T-cell (primary cell): ENCODE results near the gene FAM98A. TPM values are rescaled to one million over a fixed set of nuclear protein-coding genes. Genes with fewer than 3 reads are reported as not detected.

Source experiments
- ATAC-seq, 4 experiments: fragments of 200-7000 bp in 3 of 4; fragments of 150-1000 bp in 1 of 4; cut with Tn5 transposase; replicated peaks in 1 of 4; 1 replicate in 3 of 4; 2 replicates in 1 of 4; pipeline ENCODE4 v1.10.0; 2021; ENCODE audit warnings: moderate library complexity in 3 of 4, mild to moderate bottlenecking in 2 of 4, moderate number of reproducible peaks in 1 of 4
- CTCF ChIA-PET, 2 donors: fragments of 300-600 bp; sonication (Branson Sonifier 250); formaldehyde crosslinking; loops; one replicate each; lab custom pipeline; 2022; ENCODE audit warnings: antibody characterized with exemption in 2 of 2; lab: Charles Lee
- POLR2A ChIA-PET, 2 donors: fragments of 300-600 bp; sonication (Branson Sonifier 250); formaldehyde crosslinking; loops; one replicate each; lab custom pipeline; 2022; ENCODE audit warnings: antibody characterized with exemption in 2 of 2; lab: Charles Lee
- DNase-seq, 35 experiments: peaks; one replicate each; pipeline versions ENCODE4 v3.0.0 to v3.0.0-alpha.2; 2013 to 2023
- H3K27ac ChIP-seq: one replicate; pipeline ENCODE4 v1.5.1; 2013; ENCODE audit warnings: low read length
- H3K27me3 ChIP-seq, 2 experiments: replicated peaks in 1 of 2; 1 replicate in 1 of 2; 2 replicates in 1 of 2; pipeline versions ENCODE4 v1.6.1 to v1.7.0; 2013; ENCODE audit warnings: low read length in 1 of 2, mixed read lengths in 1 of 2; ENCODE audit not compliant: control insufficient read depth in 2 of 2, insufficient read depth in 2 of 2; ENCODE audit errors: extremely low read depth in 1 of 2
- H3K36me3 ChIP-seq, 2 donors: 1 replicate in 1 of 2; 2 replicates in 1 of 2; pipeline versions ENCODE4 v1.6.1 to v1.7.0; 2013; ENCODE audit warnings: low read length in 1 of 2; ENCODE audit not compliant: control insufficient read depth in 2 of 2, insufficient read depth in 1 of 2; ENCODE audit errors: extremely low read depth in 1 of 2
- H3K4me1 ChIP-seq, 2 experiments: 1 replicate in 1 of 2; 2 replicates in 1 of 2; pipeline versions ENCODE4 v1.6.1 to v1.7.0; 2013; ENCODE audit warnings: low read length in 2 of 2, mixed read lengths in 1 of 2; ENCODE audit not compliant: insufficient read depth in 2 of 2, control insufficient read depth in 1 of 2; ENCODE audit errors: extremely low read depth in 1 of 2
- H3K4me3 ChIP-seq, 2 donors: 1 replicate in 1 of 2; 2 replicates in 1 of 2; pipeline versions ENCODE4 v1.5.1 to v1.7.0; 2013; ENCODE audit warnings: mild to moderate bottlenecking in 2 of 2, low read length in 1 of 2, moderate library complexity in 1 of 2; ENCODE audit not compliant: control insufficient read depth in 1 of 2; ENCODE audit errors: extremely low read depth in 1 of 2
- H3K9me3 ChIP-seq: 2 replicates; pipeline ENCODE4 v1.7.0; 2013
- H3K27ac Mint-ChIP-seq, 2 donors: one replicate each; pipeline ENCODE4 v1.8.0; 2020 to 2021; ENCODE audit warnings: mild to moderate bottlenecking in 2 of 2, mixed read lengths in 2 of 2
- H3K27me3 Mint-ChIP-seq, 2 donors: one replicate each; pipeline ENCODE4 v1.8.0; 2021 to 2022; ENCODE audit warnings: mixed read lengths in 2 of 2
- H3K36me3 Mint-ChIP-seq: one replicate; pipeline ENCODE4 v1.8.0; 2021; ENCODE audit warnings: mixed read lengths
- H3K4me1 Mint-ChIP-seq, 3 donors: one replicate each; pipeline ENCODE4 v1.8.0; 2020 to 2022; ENCODE audit warnings: mixed read lengths in 3 of 3, mild to moderate bottlenecking in 1 of 3
- H3K4me3 Mint-ChIP-seq, 3 donors: one replicate each; pipeline ENCODE4 v1.8.0; 2020 to 2022; ENCODE audit warnings: mild to moderate bottlenecking in 3 of 3, mixed read lengths in 3 of 3, moderate library complexity in 3 of 3
- H3K9me3 Mint-ChIP-seq, 3 donors: one replicate each; pipeline ENCODE4 v1.8.0; 2020 to 2022; ENCODE audit warnings: mixed read lengths in 3 of 3
- WGBS: methylation state at CpG from one replicate; pipeline ENCODE4 v1.1.5; 2013; ENCODE audit warnings: missing lambda C conversion rate; ENCODE audit not compliant: insufficient coverage; 5-methylcytosine and 5-hydroxymethylcytosine counted together
- total RNA-seq, 35 experiments: library from RNA in 6 of 35; stranded (reverse) in 6 of 35; fragments of 120-200 nt in 1 of 35; gene quantifications; one replicate each; pipeline versions ENCODE4 v1.2.1 to v1.2.4 and lab custom pipeline; 2013 to 2026

Gene FAM98A
- total RNA-seq, 5 donors from 2014 or later (not counting 1 experiment from before 2014, with no cell fraction given), result 16.1 to 36.2 (median 34.5) TPM

- H3K36me3 ChIP-seq, result no peaks in the 10 kb centered on the region
- Mint-ChIP-seq H3K27ac (no peak overlapping the region), H3K27me3 (peaks cover 0 to 3% of the 10 kb centered on the region in 2 donors), H3K9me3 (no peaks in the 10 kb centered on the region), H3K4me1 (no peaks in the 10 kb centered on the region), H3K4me3 (no peak overlapping the region), H3K36me3 (no peaks in the 10 kb centered on the region)
- POLR2A ChIA-PET, result no interaction called here
- no peak for ATAC-seq
- H3K4me3 ChIP-seq, result no peak overlapping the region
- H3K27me3 ChIP-seq, result peaks cover 0 to 2% of the 10 kb centered on the region in 2 experiments
- no peak overlapping the region for H3K27ac ChIP-seq
- CTCF ChIA-PET, result no interaction called here
- no peak for DNase-seq
- no peaks in the 10 kb centered on the region for H3K9me3 ChIP-seq
- no peaks in the 10 kb centered on the region for H3K4me1 ChIP-seq
- no CpG with 5 or more reads among the region's 2 CpGs for WGBS
These were observed 33.7 kb upstream of the FAM98A start for GRCh38 chr2:33632831-33633230.

GRCh38 chr2:33628031-33628827 lies 29.1 kb upstream of the FAM98A start:
- H3K27me3 ChIP-seq, result no peaks in the 10 kb centered on the region
- Mint-ChIP-seq H3K4me1 (no peaks in the 10 kb centered on the region), H3K4me3 (no peak overlapping the region), H3K9me3 (no peaks in the 10 kb centered on the region), H3K27me3 (peaks cover 0 to 3% of the 10 kb centered on the region in 2 donors), H3K36me3 (no peaks in the 10 kb centered on the region), H3K27ac (no peak overlapping the region)
- WGBS, result 70% methylated on average over 1 of the region's 6 CpGs
- H3K4me1 ChIP-seq, result no peaks in the 10 kb centered on the region
- no peak overlapping the region for H3K4me3 ChIP-seq
- ChIA-PET CTCF (no interaction called here), POLR2A (no interaction called here)
- H3K36me3 ChIP-seq, result no peaks in the 10 kb centered on the region
- no peak for ATAC-seq
- no peak overlapping the region for H3K27ac ChIP-seq
- H3K9me3 ChIP-seq, result no peaks in the 10 kb centered on the region
- no peak for DNase-seq

GRCh38 chr2:33619028-33619427 lies 19.9 kb upstream of the FAM98A start:
- Histone ChIP-seq H3K36me3 (no peaks in the 10 kb centered on the region), H3K9me3 (no peaks in the 10 kb centered on the region), H3K4me3 (no peak overlapping the region), H3K4me1 (no peaks in the 10 kb centered on the region), H3K27ac (no peak overlapping the region), H3K27me3 (no peaks in the 10 kb centered on the region)
- DNase-seq, result no peak
- no peak overlapping the region for H3K27ac Mint-ChIP-seq
- H3K27me3 Mint-ChIP-seq, result peaks cover 0 to 7% of the 10 kb centered on the region in 2 donors
- no peak for ATAC-seq
- CTCF ChIA-PET, result interaction anchor here in 1 of 2 donors (0.5 kb wide), 1 partner anchor 106 kb away, joined by 4 read pairs; no protein-coding TSS in a partner anchor
- no peak overlapping the region for H3K4me3 Mint-ChIP-seq
- peaks cover 13 to 21% (median 20%) of the 10 kb centered on the region in 3 donors for H3K9me3 Mint-ChIP-seq
- WGBS, result no CpG with 5 or more reads among the region's 1 CpG
- POLR2A ChIA-PET, result no interaction called here
- H3K36me3 Mint-ChIP-seq, result peaks cover 20% of the 10 kb centered on the region
- H3K4me1 Mint-ChIP-seq, result no peaks in the 10 kb centered on the region

DNA sequence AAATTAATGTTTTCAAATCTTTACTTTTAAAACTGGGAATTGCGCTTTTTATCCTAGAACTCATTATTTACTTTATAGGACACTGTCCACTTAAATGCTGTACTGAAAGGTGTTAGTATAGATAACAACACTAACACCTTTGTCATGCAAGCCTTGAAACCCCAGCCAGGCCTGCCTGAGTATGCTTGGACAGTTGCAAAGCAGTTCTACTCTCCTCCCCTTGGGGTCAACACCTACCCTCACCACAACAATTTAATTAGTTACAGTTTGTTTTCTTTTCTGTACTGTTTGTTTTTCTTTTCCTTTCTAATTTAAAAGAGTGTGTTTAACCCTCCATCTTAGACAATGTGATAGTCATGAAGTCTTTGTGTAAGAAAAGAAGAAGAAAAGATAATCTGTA lies 18.9 kb upstream of the FAM98A start:
- no CpG with 5 or more reads among the region's 1 CpG for WGBS
- no peaks in the 10 kb centered on the region for H3K4me1 Mint-ChIP-seq

DNA sequence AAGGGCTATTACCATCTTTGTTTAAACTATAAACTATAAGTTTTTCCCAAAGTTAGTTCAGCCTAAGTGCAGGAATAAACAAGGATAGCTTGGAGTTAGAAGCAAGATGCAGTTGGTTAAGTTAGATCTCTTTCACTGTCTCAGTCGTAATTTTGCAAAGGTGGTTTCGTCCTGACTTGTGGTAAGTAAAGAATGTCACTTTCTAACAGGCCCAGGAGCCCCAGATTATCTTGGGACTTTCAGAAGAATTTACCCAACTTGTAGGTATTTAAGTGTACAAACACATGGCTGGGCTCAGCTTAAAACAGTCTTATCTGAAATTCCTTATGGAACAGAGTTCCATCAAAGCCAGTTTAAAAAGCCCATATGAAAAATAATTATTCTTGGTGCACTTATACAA lies 18.3 kb upstream of the FAM98A start:
- ATAC-seq (no peak), DNase-seq (no peak)
- no peaks in the 10 kb centered on the region for H3K4me1 Mint-ChIP-seq
- H3K36me3 Mint-ChIP-seq, result peaks cover 21% of the 10 kb centered on the region
- Histone ChIP-seq H3K27ac (no peak overlapping the region), H3K4me3 (no peak overlapping the region), H3K4me1 (no peaks in the 10 kb centered on the region), H3K27me3 (no peaks in the 10 kb centered on the region), H3K36me3 (no peaks in the 10 kb centered on the region), H3K9me3 (no peaks in the 10 kb centered on the region)
- H3K27ac Mint-ChIP-seq, result no peak overlapping the region
- ChIA-PET POLR2A (interaction anchor here in 1 of 2 donors (0.5 kb wide), 1 partner anchor 1789 kb away, joined by 5 read pairs; no protein-coding TSS in a partner anchor), CTCF (no interaction called here)
- WGBS, result 100% methylated on average over 1 of the region's 2 CpGs
- no peak overlapping the region for H3K4me3 Mint-ChIP-seq
- H3K9me3 Mint-ChIP-seq, result peaks cover 13 to 21% (median 20%) of the 10 kb centered on the region in 3 donors
- H3K27me3 Mint-ChIP-seq, result peaks cover 0 to 7% of the 10 kb centered on the region in 2 donors

More for the DNA sequence above, 18.9 kb upstream of the FAM98A start:
- Mint-ChIP-seq H3K4me3 (no peak overlapping the region), H3K36me3 (peaks cover 20% of the 10 kb centered on the region), H3K9me3 (peaks cover 13 to 21% (median 20%) of the 10 kb centered on the region in 3 donors), H3K27me3 (peaks cover 0 to 7% of the 10 kb centered on the region in 2 donors), H3K27ac (no peak overlapping the region)
- Histone ChIP-seq H3K4me1 (no peaks in the 10 kb centered on the region), H3K9me3 (no peaks in the 10 kb centered on the region), H3K36me3 (no peaks in the 10 kb centered on the region), H3K27me3 (no peaks in the 10 kb centered on the region), H3K27ac (no peak overlapping the region), H3K4me3 (no peak overlapping the region)
- DNase-seq, result no peak
- ChIA-PET POLR2A (no interaction called here), CTCF (no interaction called here)
- no peak for ATAC-seq

- ATAC-seq (no peak), DNase-seq (no peak)
- H3K9me3 Mint-ChIP-seq, result peaks cover 13 to 21% (median 20%) of the 10 kb centered on the region in 3 donors
- H3K4me3 ChIP-seq, result no peak overlapping the region
- ChIA-PET CTCF (no interaction called here), POLR2A (interaction anchor here in 1 of 2 donors (0.5 kb wide), 1 partner anchor 1788 kb away, joined by 5 read pairs; no protein-coding TSS in a partner anchor)
- no peaks in the 10 kb centered on the region for H3K27me3 ChIP-seq
- no peak overlapping the region for H3K4me3 Mint-ChIP-seq
- WGBS, result no CpG with 5 or more reads among the region's 2 CpGs
- no peaks in the 10 kb centered on the region for H3K4me1 ChIP-seq
- H3K27me3 Mint-ChIP-seq, result peaks cover 0 to 7% of the 10 kb centered on the region in 2 donors
- peaks cover 24% of the 10 kb centered on the region for H3K36me3 Mint-ChIP-seq
- H3K9me3 ChIP-seq, result no peaks in the 10 kb centered on the region
- H3K27ac Mint-ChIP-seq, result no peak overlapping the region
- no peaks in the 10 kb centered on the region for H3K36me3 ChIP-seq
- no peaks in the 10 kb centered on the region for H3K4me1 Mint-ChIP-seq
- H3K27ac ChIP-seq, result no peak overlapping the region
These were observed 17.8 kb upstream of the FAM98A start for GRCh38 chr2:33616873-33617272.
